AG09309 (cell line): ENCODE results near the gene ATP8A2.

Source experiments
- DNase-seq: peaks from one replicate; pipeline ENCODE4 v3.0.0-alpha.2; 2010; ENCODE audit warnings: low read depth
- H3K4me3 ChIP-seq: 2 replicates; pipeline ENCODE4 v1.5.1; 2011; ENCODE audit warnings: mild to moderate bottlenecking, low read depth, low read length, moderate library complexity; ENCODE audit not compliant: control insufficient read depth
- TF ChIP-seq, protein P1 (sequence below): IDR thresholded peaks from 2 replicates; pipeline ENCODE4 v1.5.1; 2011; ENCODE audit warnings: mild to moderate bottlenecking, low read depth, low read length, inconsistent platforms; ENCODE audit not compliant: insufficient read depth, control insufficient read depth; ENCODE audit errors: missing control alignments

Gene ATP8A2

DNA sequence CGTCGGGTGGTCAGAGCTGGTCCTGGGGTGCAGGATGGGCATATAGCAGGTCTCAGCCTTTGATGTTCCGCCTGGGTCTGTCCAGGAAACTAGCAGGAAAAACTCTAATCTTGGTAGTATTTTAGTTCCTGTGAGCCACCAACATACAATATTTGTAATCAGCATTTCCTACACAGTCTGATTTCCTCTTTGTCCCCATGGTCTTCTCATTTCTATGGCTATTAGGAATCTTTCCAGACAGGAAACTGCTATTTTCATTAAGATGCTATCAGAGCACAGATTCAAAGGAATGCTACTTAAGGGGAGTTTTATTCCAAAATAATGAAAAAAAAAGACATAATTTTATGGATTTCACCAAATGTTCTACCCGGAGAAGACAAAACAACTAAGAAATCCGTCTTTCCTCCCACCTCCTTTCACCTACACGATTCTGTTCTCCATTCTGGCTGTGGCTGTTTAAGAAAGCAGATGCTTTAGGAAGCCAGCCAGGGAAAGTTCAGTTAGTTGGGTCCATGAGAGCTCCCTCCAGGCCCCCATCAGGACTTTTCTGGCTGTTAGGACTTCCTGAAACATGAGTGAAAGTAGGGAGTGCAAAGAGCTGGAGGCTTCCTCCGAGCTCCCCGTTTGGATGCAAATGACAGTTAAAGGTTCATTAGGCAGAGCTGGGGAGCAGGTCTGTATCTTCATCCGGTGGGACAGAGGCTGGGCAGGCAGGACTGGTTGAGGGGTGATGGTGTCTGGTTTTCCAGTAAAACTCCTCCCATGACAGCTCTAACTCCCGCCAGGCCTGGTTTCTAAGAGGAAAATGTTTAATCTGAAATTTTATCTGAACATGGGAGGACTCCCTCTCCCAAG, 643.7 kb downstream of the ATP8A2 start:
- no peak for DNase-seq
- TF ChIP-seq, protein P1, sequence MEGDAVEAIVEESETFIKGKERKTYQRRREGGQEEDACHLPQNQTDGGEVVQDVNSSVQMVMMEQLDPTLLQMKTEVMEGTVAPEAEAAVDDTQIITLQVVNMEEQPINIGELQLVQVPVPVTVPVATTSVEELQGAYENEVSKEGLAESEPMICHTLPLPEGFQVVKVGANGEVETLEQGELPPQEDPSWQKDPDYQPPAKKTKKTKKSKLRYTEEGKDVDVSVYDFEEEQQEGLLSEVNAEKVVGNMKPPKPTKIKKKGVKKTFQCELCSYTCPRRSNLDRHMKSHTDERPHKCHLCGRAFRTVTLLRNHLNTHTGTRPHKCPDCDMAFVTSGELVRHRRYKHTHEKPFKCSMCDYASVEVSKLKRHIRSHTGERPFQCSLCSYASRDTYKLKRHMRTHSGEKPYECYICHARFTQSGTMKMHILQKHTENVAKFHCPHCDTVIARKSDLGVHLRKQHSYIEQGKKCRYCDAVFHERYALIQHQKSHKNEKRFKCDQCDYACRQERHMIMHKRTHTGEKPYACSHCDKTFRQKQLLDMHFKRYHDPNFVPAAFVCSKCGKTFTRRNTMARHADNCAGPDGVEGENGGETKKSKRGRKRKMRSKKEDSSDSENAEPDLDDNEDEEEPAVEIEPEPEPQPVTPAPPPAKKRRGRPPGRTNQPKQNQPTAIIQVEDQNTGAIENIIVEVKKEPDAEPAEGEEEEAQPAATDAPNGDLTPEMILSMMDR: no peak
- H3K4me3 ChIP-seq: no peak overlapping the region

DNA sequence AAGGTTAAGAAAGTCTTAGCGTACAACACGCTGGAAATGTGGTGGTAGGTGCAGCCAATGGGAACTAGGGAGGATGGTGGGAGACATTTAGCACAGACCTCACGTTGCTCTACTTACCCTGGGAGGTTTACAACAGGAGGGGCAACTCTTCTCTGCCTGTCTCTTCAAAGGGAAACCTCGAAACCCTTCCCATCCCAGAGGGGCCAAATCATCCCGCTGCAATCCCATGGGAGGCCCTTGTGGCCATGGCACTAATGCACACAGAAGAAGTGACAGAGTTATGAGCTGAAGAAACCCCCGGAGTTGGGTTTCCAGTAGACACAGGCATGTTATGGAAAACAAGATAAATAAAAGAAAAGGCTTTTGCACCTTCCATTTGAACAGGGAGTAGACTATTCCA, 644.4 kb downstream of the ATP8A2 start:
- no peak for DNase-seq
- H3K4me3 ChIP-seq: no peak overlapping the region
- TF ChIP-seq, protein P1: no peak

DNA sequence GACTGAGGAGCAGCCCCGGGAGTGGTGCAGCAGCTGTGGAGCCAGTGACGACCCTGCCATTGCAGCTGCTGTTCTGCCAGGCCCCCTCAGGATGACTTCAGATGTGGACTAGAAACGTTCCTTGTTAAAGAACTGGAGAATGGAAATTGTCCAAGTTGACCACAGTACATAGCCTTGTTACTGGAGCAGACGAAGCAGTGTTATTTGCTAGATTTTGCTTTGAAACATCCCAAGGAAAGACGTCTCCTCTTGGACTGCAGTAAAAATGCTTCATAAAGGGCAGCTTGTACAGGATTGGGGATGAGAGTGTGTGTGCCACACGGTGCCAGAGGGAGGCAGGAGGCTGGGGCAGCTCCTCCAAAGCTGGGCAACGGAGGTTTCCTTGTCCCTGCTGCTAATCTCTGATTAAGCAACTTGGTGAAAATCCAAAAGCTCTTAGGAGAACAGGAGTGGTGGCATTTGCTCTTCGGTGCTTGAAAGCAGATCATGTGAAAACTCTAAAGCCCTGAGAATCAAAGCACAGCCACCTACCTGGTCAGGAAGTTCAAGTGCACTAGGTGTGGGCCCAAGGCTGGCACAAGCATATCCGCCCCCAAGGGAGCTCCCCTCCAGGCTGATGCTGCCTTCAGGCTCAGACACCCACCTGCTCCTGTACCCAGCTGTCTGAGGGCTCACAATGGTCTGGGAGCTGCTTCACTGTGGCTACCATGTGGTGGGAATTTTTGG, 645.6 kb downstream of the ATP8A2 start:
- no peak for DNase-seq
- no peak overlapping the region for H3K4me3 ChIP-seq
- TF ChIP-seq, protein P1: no peak

DNA sequence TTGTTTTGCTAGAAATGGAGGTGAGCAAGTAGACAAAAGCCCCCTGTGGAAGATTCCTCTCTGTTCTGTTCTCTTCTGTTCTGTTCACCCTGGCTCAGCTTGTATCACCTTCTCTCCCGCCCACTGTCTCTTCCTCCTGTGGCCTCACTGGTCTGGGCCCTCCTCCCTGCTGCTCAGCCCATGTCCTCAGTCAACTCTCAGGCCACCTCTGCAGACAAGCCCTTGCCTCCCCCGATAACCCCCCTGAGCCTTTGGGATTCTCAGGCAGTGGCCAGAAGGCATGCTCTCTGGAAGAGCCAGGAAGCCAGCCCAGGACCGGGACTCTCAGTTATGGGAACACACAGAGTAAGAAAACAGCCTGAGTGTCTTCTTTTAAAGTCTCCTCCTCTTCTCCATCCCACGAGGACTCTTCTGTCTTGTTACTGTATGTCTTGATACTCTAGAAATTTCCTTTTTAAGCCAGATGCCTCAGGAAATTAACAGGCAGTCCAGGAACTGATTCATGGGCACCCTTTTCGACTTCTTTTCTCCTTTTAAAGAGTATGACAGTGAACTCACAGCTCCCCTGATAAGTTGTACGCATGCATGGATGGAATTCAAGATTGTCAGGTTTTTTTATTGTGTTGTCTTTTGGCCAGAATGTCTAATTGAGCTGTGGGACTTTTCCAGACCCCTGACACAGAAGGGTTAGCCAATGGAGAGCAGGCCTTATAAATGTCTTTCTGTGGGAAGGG, 646.3 kb downstream of the ATP8A2 start:
- no peak for DNase-seq
- TF ChIP-seq, protein P1: no peak
- H3K4me3 ChIP-seq: no peak overlapping the region

DNA sequence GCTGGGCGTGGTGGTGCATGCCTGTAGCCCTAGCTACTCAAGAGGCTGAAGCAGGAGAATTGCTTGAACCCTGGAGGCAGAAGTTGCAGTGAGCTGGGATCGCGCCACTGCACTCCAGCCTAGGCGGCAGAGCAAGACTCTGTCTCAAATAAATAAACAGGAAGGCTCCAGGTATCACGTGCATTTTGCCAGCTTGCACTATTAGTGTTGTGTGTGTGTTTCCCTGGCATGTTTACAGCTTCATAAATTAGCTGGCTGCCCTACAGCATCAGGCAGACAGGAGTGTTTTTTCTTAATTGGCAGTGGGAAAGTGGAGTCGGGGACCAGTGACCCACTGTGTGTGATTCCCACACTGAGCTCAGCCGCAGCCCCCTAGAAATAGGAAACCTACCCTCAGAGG, 647.5 kb downstream of the ATP8A2 start:
- H3K4me3 ChIP-seq: no peak overlapping the region
- DNase-seq: no peak
- TF ChIP-seq, protein P1: no peak

DNA sequence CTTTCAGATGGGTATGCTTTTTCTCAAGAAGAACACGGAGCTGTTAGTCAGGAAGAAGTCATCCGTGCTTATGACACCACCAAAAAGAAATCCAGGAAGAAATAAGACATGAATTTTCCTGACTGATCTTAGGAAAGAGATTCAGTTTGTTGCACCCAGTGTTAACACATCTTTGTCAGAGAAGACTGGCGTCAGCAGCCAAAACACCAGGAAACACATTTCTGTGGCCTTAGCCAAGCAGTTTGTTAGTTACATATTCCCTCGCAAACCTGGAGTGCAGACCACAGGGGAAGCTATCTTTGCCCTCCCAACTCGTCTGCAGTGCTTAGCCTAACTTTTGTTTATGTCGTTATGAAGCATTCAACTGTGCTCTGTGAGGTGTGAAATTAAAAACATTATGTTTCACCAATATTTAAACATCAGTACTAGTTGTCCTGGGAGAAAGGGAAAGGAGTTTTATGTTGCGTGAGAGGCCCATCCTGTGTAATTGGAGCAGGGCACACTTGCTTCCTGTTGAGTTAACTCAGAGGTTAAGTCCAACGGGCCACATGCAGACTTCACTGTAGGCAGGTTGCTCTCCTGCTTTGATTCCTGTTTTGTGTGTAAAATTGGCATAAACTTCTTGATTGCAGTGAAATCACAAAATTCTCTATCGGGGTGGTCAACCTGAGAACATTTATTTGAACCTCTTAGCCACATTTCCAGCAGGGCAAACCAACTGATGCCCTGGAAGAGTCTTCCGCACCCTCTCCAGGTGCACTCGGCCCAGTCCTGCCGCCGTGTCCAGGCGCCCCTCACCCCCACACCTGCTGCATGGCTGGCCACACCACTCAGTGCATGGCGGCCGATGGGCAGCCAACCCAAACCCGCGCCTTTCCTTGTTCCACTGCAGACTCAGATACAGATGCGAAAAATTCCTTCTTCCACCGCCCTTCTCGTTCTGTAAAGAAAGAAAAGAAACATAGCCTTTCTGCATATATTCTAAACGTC, 648.4 kb downstream of the ATP8A2 start:
- no peak overlapping the region for H3K4me3 ChIP-seq
- DNase-seq: peak; percentile 61
- TF ChIP-seq, protein P1: no peak
